ENCODE data around the gene KCP.

DNA sequence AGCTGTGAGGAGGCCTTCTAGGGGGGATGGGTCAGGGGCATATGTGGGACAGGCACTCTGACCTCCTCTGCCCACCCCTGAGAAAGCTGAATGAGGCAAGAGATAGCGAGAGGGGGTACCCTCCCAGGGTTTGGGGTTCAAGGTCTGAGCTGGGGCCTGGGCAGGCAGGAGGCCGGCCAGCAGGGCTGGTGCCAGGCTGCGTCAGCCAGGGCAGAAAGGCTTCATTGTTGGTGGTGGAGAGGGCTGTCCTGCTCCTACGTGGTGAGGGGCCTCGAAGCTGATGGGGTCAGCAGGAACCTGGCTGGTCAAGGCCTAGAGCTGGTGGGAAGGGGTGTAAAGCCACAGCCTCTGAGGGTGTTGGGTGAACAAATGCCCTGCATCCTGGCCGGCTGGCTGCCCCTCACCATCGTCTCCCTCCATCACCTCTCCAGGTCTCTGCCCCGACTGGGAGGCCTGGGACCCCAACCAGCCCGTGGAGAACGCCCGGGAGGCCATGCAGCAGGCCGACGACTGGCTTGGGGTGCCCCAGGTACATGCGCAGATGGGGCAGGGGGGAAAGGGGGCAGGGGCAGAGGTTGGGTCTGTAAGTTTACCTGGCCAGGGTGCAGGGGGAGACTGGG lies 73.7 kb downstream of the KCP start:
- TF ChIP-seq, protein P1, sequence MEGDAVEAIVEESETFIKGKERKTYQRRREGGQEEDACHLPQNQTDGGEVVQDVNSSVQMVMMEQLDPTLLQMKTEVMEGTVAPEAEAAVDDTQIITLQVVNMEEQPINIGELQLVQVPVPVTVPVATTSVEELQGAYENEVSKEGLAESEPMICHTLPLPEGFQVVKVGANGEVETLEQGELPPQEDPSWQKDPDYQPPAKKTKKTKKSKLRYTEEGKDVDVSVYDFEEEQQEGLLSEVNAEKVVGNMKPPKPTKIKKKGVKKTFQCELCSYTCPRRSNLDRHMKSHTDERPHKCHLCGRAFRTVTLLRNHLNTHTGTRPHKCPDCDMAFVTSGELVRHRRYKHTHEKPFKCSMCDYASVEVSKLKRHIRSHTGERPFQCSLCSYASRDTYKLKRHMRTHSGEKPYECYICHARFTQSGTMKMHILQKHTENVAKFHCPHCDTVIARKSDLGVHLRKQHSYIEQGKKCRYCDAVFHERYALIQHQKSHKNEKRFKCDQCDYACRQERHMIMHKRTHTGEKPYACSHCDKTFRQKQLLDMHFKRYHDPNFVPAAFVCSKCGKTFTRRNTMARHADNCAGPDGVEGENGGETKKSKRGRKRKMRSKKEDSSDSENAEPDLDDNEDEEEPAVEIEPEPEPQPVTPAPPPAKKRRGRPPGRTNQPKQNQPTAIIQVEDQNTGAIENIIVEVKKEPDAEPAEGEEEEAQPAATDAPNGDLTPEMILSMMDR (IDR thresholded peaks at IDR 0.05), result no peak
- no peak for TF ChIP-seq NR2C2 (CRISPR knock-in tag; IDR thresholded peaks at IDR 0.05)
- no peak for TF ChIP-seq IRF2 (CRISPR knock-in tag; IDR thresholded peaks at IDR 0.05; ENCODE audit: borderline replicate concordance, low read depth)
- TF ChIP-seq EMX1 (CRISPR knock-in tag; IDR thresholded peaks at IDR 0.05), result no peak
- no peak for TF ChIP-seq ESRRA (CRISPR knock-in tag; IDR thresholded peaks at IDR 0.05; ENCODE audit: borderline replicate concordance)
- no peak for TF ChIP-seq SP1 (CRISPR knock-in tag; conservative IDR thresholded peaks at IDR 0.05)
- TF ChIP-seq, protein P2, sequence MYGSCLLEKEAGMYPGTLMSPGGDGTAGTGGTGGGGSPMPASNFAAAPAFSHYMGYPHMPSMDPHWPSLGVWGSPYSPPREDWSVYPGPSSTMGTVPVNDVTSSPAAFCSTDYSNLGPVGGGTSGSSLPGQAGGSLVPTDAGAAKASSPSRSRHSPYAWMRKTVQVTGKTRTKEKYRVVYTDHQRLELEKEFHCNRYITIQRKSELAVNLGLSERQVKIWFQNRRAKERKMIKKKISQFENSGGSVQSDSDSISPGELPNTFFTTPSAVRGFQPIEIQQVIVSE (CRISPR knock-in tag; IDR thresholded peaks at IDR 0.05; ENCODE audit: borderline replicate concordance), result no peak
